Right cardiac atrium (tissue), 5 donors: ENCODE results near the gene STRIP1. TPM values are rescaled to one million over a fixed set of nuclear protein-coding genes. Genes with fewer than 3 reads are reported as not detected.

Experiments
- ATAC-seq, 2 donors: fragments of 200-7000 bp; cut with Tn5 transposase; one replicate each; pipeline versions ENCODE4 v1.8.0 to v1.9.1; 2020; ENCODE audit warnings: moderate library complexity in 2 of 2, mild to moderate bottlenecking in 1 of 2
- DNase-seq, 3 donors: peaks; one replicate each; pipeline ENCODE4 v3.0.0-alpha.2; 2020
- H3K27ac ChIP-seq: one replicate; pipeline ENCODE4 v1.5.1; 2013; ENCODE audit warnings: mild to moderate bottlenecking, low read length, control low read depth, moderate library complexity
- H3K27me3 ChIP-seq: one replicate; pipeline ENCODE4 v1.6.1; 2013; ENCODE audit not compliant: control insufficient read depth, insufficient read depth
- H3K4me1 ChIP-seq: one replicate; pipeline ENCODE4 v1.6.1; 2013; ENCODE audit warnings: low read length; ENCODE audit not compliant: control insufficient read depth, insufficient read depth
- H3K4me3 ChIP-seq: one replicate; pipeline ENCODE4 v1.5.1; 2013; ENCODE audit warnings: low read length, control low read depth
- H3K9me3 ChIP-seq: one replicate; pipeline ENCODE4 v1.6.1; 2013; ENCODE audit warnings: low read length; ENCODE audit not compliant: control insufficient read depth
- WGBS: extraction: QIAGEN DNeasy Blood & Tissue Kit; methylation state at CpG from one replicate; pipeline ENCODE4 v1.1.7; 2013; 5-methylcytosine and 5-hydroxymethylcytosine counted together
- intact Hi-C, 4 donors: fragments of 100-400 bp; cut with DNase I; formaldehyde crosslinking; loops; one replicate each; pipeline versions ENCODE4 v1.11.0 to v1.14.0; 2022 to 2023
- polyA plus RNA-seq: library from polyadenylated mRNA; stranded (reverse); fragments of 200-250 nt; gene quantifications from one replicate; pipeline ENCODE4 v1.2.3, GENCODE V29; 2013
- total RNA-seq, 4 donors: library from RNA; stranded (reverse); fragmentation: NEBNext Ultra II Directional; extraction: Animal tissue kit (Norgen Biotek cat#: 25700); gene quantifications; one replicate each; pipeline ENCODE4 v1.2.1, GENCODE V29; 2021
- donor health status: healthy with polysubstance abuse.
- donor health status: DM: no; HTN: yes; CAD: no.
- donor health status: DM: no; HTN: no; CAD: no.
- donor health status: DM: no; HTN: yes; CAD: no; lungs with severe emphysema.
- donor health status: DM: yes; HTN: yes; CAD: no.

Gene STRIP1
- total and polyA plus RNA-seq, 5 donors, result 10.8 to 20.5 (median 18.6) TPM

- Histone ChIP-seq H3K9me3 (no peaks in the 10 kb centered on the region), H3K27ac (no peak overlapping the region), H3K27me3 (no peaks in the 10 kb centered on the region), H3K4me1 (no peaks in the 10 kb centered on the region), H3K4me3 (peak overlapping the region; percentile 95)
- WGBS, result 63% methylated on average over 4 of the region's 4 CpGs
- ATAC-seq (no peak), DNase-seq (no peak)
- intact Hi-C loops, result no loop called here
These were observed 379 bp upstream of the STRIP1 start for GRCh38 chr1:110034040-110034450.

DNA sequence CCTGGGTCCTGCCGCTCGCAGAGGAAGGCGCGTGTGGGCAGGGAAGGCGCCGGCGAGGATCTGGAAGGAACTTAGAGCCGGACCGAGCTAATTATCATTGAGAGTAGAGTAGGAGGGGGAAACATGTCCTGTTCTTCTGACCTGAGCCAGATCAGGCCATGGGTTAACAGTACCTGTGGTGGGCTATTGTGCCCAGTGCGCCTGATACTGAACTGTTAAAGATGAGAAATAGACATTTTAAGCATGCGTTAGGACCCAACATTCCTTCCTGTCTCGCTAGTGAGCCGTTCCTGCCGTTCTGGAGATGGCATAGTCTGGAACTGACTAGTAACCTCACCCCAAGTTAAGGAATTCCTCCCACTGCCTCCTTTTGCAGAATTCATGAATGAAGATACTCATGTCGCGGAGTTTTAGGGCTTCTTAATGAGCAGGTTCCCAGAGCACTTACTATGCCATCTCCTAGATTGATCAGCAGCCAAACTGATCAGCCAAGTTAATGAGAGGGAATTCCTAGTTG lies 870 bp downstream of the STRIP1 start:
- intact Hi-C loops, result no loop called here
- WGBS, result 7% methylated on average over 16 of the region's 16 CpGs
- ATAC-seq, result no peak

DNA sequence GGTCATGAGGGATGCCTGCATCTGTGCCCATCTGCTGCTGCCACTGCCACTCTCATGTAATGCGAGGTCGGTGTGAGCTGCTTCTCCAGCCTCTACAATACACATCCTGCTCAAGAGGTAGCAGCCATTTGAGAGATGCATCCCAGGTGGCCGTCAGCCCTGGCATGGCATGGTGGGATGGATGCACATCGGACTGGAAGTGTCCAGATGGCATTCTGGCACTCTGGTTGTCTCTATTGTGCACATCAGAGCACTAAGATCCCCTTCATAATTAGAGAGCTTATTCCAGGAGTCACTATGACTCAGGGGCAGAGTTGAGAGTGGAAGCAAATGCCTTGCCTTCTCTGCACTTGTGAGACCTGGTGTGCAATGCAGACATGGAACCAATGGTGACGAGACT lies 3.8 kb downstream of the STRIP1 start:
- H3K4me3 ChIP-seq, result no peak overlapping the region
- WGBS, result 91% methylated on average over 5 of the region's 5 CpGs
- H3K27ac ChIP-seq, result no peak overlapping the region
- no peak for ATAC-seq
- no peaks in the 10 kb centered on the region for H3K9me3 ChIP-seq
- H3K4me1 ChIP-seq, result no peaks in the 10 kb centered on the region
- DNase-seq, result no peak
- H3K27me3 ChIP-seq, result no peaks in the 10 kb centered on the region
- intact Hi-C loops, result no loop called here

More for the DNA sequence above, 870 bp downstream of the STRIP1 start:
- Histone ChIP-seq H3K27me3 (no peaks in the 10 kb centered on the region), H3K9me3 (no peaks in the 10 kb centered on the region), H3K4me3 (peak overlapping the region; percentile 95), H3K4me1 (no peaks in the 10 kb centered on the region), H3K27ac (no peak overlapping the region)
- DNase-seq, result no peak

DNA sequence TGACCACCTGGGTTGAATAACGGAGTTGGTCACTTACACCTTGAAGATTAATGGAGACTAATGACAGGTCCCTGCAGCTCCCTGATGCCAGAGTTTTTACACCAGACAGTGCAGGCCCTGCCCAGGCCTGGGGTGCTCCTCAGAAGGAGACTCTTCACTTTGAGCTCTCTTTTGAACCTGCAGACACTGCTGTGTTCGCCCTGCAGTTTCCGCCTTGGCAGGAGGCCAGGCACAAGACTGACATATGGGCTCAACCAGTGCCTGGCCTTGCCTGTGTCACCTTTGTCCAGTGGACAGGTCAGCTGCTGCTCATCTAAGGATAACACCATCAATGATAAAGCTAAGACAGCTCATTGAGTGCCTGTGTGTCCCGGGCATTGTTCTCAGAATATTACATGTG lies 5.2 kb downstream of the STRIP1 start:
- no peak for DNase-seq
- WGBS, result 75% methylated on average over 4 of the region's 4 CpGs
- Histone ChIP-seq H3K4me3 (no peak overlapping the region), H3K27me3 (no peaks in the 10 kb centered on the region), H3K27ac (no peak overlapping the region), H3K9me3 (no peaks in the 10 kb centered on the region), H3K4me1 (no peaks in the 10 kb centered on the region)
- intact Hi-C loops, result no loop called here
- no peak for ATAC-seq

GRCh38 chr1:110040548-110040947 lies 6.1 kb downstream of the STRIP1 start:
- WGBS, result 91% methylated on average over 4 of the region's 4 CpGs
- ATAC-seq (no peak), DNase-seq (no peak)
- Histone ChIP-seq H3K4me3 (no peak overlapping the region), H3K27ac (no peak overlapping the region), H3K9me3 (no peaks in the 10 kb centered on the region), H3K27me3 (no peaks in the 10 kb centered on the region), H3K4me1 (no peaks in the 10 kb centered on the region)
- intact Hi-C loops, result no loop called here

DNA sequence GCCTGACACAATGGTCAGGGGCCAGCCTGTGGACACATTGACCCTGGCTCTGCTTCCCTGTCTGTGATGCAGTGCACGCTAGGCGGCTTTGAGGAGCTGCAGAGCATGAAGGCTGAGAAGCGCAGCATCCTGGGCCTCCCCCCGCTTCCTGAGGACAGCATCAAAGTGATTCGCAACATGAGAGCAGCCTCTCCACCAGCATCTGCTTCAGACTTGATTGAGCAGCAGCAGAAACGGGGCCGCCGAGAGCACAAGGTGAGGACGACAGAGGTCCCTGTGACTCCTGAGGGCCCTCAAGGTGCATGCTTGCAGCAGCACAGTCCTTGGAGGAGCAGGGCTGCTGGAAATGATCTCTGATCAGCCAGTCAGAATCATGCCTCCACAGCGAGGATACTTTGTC lies 8.6 kb downstream of the STRIP1 start:
- DNase-seq (no peak), ATAC-seq (no peak)
- no peaks in the 10 kb centered on the region for H3K4me1 ChIP-seq
- no peaks in the 10 kb centered on the region for H3K27me3 ChIP-seq
- intact Hi-C loops, result no loop called here
- no peaks in the 10 kb centered on the region for H3K9me3 ChIP-seq
- 94% methylated on average over 10 of the region's 10 CpGs for WGBS
- no peak overlapping the region for H3K27ac ChIP-seq
- H3K4me3 ChIP-seq, result no peak overlapping the region

- WGBS, result 75% methylated on average over 3 of the region's 3 CpGs
- ATAC-seq (no peak), DNase-seq (no peak)
- H3K27ac ChIP-seq, result no peak overlapping the region
- H3K27me3 ChIP-seq, result no peaks in the 10 kb centered on the region
- peaks cover 5% of the 10 kb centered on the region for H3K4me1 ChIP-seq
- H3K9me3 ChIP-seq, result no peaks in the 10 kb centered on the region
- no peak overlapping the region for H3K4me3 ChIP-seq
- intact Hi-C loops, result no loop called here
These were observed 13.0 kb downstream of the STRIP1 start for GRCh38 chr1:110047463-110047862.

- no peaks in the 10 kb centered on the region for H3K27me3 ChIP-seq
- intact Hi-C loops, result no loop called here
- peaks cover 5% of the 10 kb centered on the region for H3K4me1 ChIP-seq
- no peaks in the 10 kb centered on the region for H3K9me3 ChIP-seq
- ATAC-seq (no peak), DNase-seq (no peak)
- H3K27ac ChIP-seq, result no peak overlapping the region
- 85% methylated on average over 5 of the region's 5 CpGs for WGBS
- H3K4me3 ChIP-seq, result no peak overlapping the region
These were observed 13.8 kb downstream of the STRIP1 start for GRCh38 chr1:110048240-110048639.

GRCh38 chr1:110048923-110049601 lies 14.6 kb downstream of the STRIP1 start:
- no peak overlapping the region for H3K4me3 ChIP-seq
- DNase-seq (peak in 1 of 3 donors; percentile 6), ATAC-seq (no peak)
- H3K27ac ChIP-seq, result no peak overlapping the region
- WGBS, result 85% methylated on average over 9 of the region's 9 CpGs
- H3K27me3 ChIP-seq, result no peaks in the 10 kb centered on the region
- H3K4me1 ChIP-seq, result peaks cover 5% of the 10 kb centered on the region
- H3K9me3 ChIP-seq, result no peaks in the 10 kb centered on the region
- intact Hi-C loops, result no loop called here

- Histone ChIP-seq H3K4me1 (peaks cover 5% of the 10 kb centered on the region), H3K27ac (no peak overlapping the region), H3K4me3 (no peak overlapping the region), H3K27me3 (no peaks in the 10 kb centered on the region), H3K9me3 (no peaks in the 10 kb centered on the region)
- 72% methylated on average over 11 of the region's 11 CpGs for WGBS
- intact Hi-C loops, result loop anchor here (5.0 to 10.0 kb wide), 2 partner anchors 55 to 57 kb away; no protein-coding TSS in a partner anchor
- DNase-seq (peak in 1 of 3 donors; percentile 69), ATAC-seq (peak in 1 of 2 donors; percentile 3)
These were observed 15.6 kb downstream of the STRIP1 start for GRCh38 chr1:110049801-110050601.

GRCh38 chr1:110050602-110051261 lies 16.3 kb downstream of the STRIP1 start:
- Histone ChIP-seq H3K9me3 (no peaks in the 10 kb centered on the region), H3K27ac (no peak overlapping the region), H3K4me3 (no peak overlapping the region), H3K27me3 (no peaks in the 10 kb centered on the region), H3K4me1 (peaks cover 5% of the 10 kb centered on the region)
- peak; percentile 42 to 78 for ATAC-seq
- intact Hi-C loops, result loop anchor here (5.0 to 10.0 kb wide), 2 partner anchors 54 to 57 kb away; no protein-coding TSS in a partner anchor
- WGBS, result 49% methylated on average over 4 of the region's 4 CpGs
- DNase-seq, result peak in 1 of 3 donors; percentile 42
